ENCODE data around the gene NEK1.

GRCh38 chr4:169652535-169652934 is 40.2 kb upstream of the NEK1 start:
- TF ChIP-seq EZH2 (IDR thresholded peaks at IDR 0.05; ENCODE audit: insufficient read depth, poor library complexity, severe bottlenecking) (no peak), EZH2phosphoT487 (IDR thresholded peaks at IDR 0.05; ENCODE audit: insufficient read depth, low read depth) (no peak)
